Renal cortical epithelial cell (primary cell): Measurements from ENCODE around the gene MACROD2. TPM values are rescaled to one million over a fixed set of nuclear protein-coding genes. Genes with fewer than 3 reads are reported as not detected.
"Not testable (repeated sequence)": the region's sequence is repeated elsewhere in the genome, so short reads cannot be mapped to it uniquely, and the experiment has no call there.

ENCODE experiments used
- DNase-seq: peaks from one replicate; pipeline ENCODE4 v3.0.0-alpha.2; 2011; ENCODE audit warnings: low read depth
- total RNA-seq: library from RNA; depleted of rRNA; stranded (reverse); fragments of >200 nt; gene quantifications from 2 replicates; pipeline ENCODE4 v1.2.3, GENCODE V29; 2014

The MACROD2 gene
- 5.0 and 5.4 TPM in 2 replicates for total RNA-seq

GRCh38 chr20:13995086-13995665 lies at the start of gene MACROD2:
Gene MACROD2 (plus strand): TSS chr20:13995516.
- peak; percentile 82 for DNase-seq

GRCh38 chr20:13947719-13948118 lies 47.6 kb upstream of the MACROD2 start:
- no peak for DNase-seq

- no peak for DNase-seq
Measured at GRCh38 chr20:13953227-13953626, 42.1 kb upstream of the MACROD2 start.

- no peak for DNase-seq
Measured at GRCh38 chr20:13960119-13960518, 35.2 kb upstream of the MACROD2 start.

GRCh38 chr20:13960525-13960924 lies 34.8 kb upstream of the MACROD2 start:
- DNase-seq, result no peak

GRCh38 chr20:13984211-13984610 lies 11.1 kb upstream of the MACROD2 start:
- peak; percentile 48 for DNase-seq

GRCh38 chr20:13990465-13990864 lies 4.9 kb upstream of the MACROD2 start, which contains the start of gene SEL1L2:
Gene SEL1L2 (minus strand): TSS chr20:13990614. CDS start chr20:13990534, 80 bp downstream.
- no peak for DNase-seq

- DNase-seq, result no peak
Measured at GRCh38 chr20:13991311-13991710, 4.0 kb upstream of the MACROD2 start.

- not testable (repeated sequence) for DNase-seq
Measured at GRCh38 chr20:13991955-13992354, 3.4 kb upstream of the MACROD2 start.

GRCh38 chr20:13995841-13996240 lies 525 bp downstream of the MACROD2 start:
- no peak for DNase-seq

- no peak for DNase-seq
Measured at GRCh38 chr20:13996265-13996664, 949 bp downstream of the MACROD2 start.

- DNase-seq, result no peak
Measured at GRCh38 chr20:14000917-14001316, 5.6 kb downstream of the MACROD2 start.

GRCh38 chr20:14005996-14006395 lies 10.7 kb downstream of the MACROD2 start:
- no peak for DNase-seq

GRCh38 chr20:14009208-14009607 lies 13.9 kb downstream of the MACROD2 start:
- peak; percentile 9 for DNase-seq

GRCh38 chr20:14012671-14013070 lies 17.4 kb downstream of the MACROD2 start:
- no peak for DNase-seq

GRCh38 chr20:14030991-14031390 lies 35.7 kb downstream of the MACROD2 start:
- no peak for DNase-seq

GRCh38 chr20:14033310-14033709 lies 38.0 kb downstream of the MACROD2 start:
- no peak for DNase-seq

- DNase-seq, result no peak
Measured at GRCh38 chr20:14036567-14036966, 41.3 kb downstream of the MACROD2 start.

- not testable (repeated sequence) for DNase-seq
Measured at GRCh38 chr20:14044712-14045276, 49.5 kb downstream of the MACROD2 start.

GRCh38 chr20:14046534-14046933 lies 51.2 kb downstream of the MACROD2 start:
- no peak for DNase-seq

- DNase-seq, result no peak
Measured at GRCh38 chr20:14049111-14049510, 53.8 kb downstream of the MACROD2 start.

GRCh38 chr20:14051454-14051853 lies 56.1 kb downstream of the MACROD2 start:
- no peak for DNase-seq

- DNase-seq, result peak; percentile 75
Measured at GRCh38 chr20:14055127-14055742, 59.9 kb downstream of the MACROD2 start.
